H1 (cell line): ENCODE results near the gene PCDH9. TPM values are rescaled to one million over a fixed set of nuclear protein-coding genes. Genes with fewer than 3 reads are reported as not detected.
A peak's percentile ranks its signal among the peaks of the same experiment; 100 is the strongest.

ENCODE experiments used
- CTCF ChIA-PET: fragments of 300-600 bp; sonication (Branson Sonifier 250); formaldehyde crosslinking; loops from one replicate; lab custom pipeline; 2021; ENCODE audit not compliant: partially characterized antibody; lab: Charles Lee
- POLR2A ChIA-PET: fragments of 300-600 bp; sonication (Branson Sonifier 250); formaldehyde crosslinking; loops from one replicate; lab custom pipeline; 2021; ENCODE audit warnings: inconsistent platforms; ENCODE audit not compliant: partially characterized antibody; lab: Charles Lee
- DNase-seq, 2 experiments: peaks; one replicate each; pipeline versions ENCODE4 v3.0.0 to v3.0.0-alpha.2; 2010 to 2022; ENCODE audit warnings: low spot score in 2 of 2, low read depth in 1 of 2, mixed read lengths in 1 of 2
- FAIRE-seq: peaks from 2 replicates; lab custom pipeline; 2011; peaks lifted over from hg19 to GRCh38; lab: Jason Lieb, UNC
- H2AFZ ChIP-seq: 2 replicates; pipeline ENCODE4 v1.8.1; 2012; ENCODE audit warnings: low read length, inconsistent platforms
- H2AK5ac ChIP-seq: 2 replicates; pipeline ENCODE4 v1.6.1; 2013; ENCODE audit warnings: low read depth, low read length
- H2BK120ac ChIP-seq: replicated peaks from 2 replicates; pipeline ENCODE3; 2013; ENCODE audit warnings: low read depth, low read length, inconsistent platforms
- H2BK12ac ChIP-seq: 2 replicates; pipeline ENCODE4 v1.6.1; 2013; ENCODE audit warnings: low read depth, low read length
- H2BK15ac ChIP-seq: 2 replicates; pipeline ENCODE4 v1.6.1; 2013; ENCODE audit warnings: low read length
- H2BK20ac ChIP-seq: 2 replicates; pipeline ENCODE4 v1.6.1; 2013; ENCODE audit warnings: low read length
- H2BK5ac ChIP-seq: 2 replicates; pipeline ENCODE4 v1.6.1; 2013; ENCODE audit warnings: low read depth, low read length
- H3K14ac ChIP-seq: 2 replicates; pipeline ENCODE4 v1.6.1; 2013; ENCODE audit warnings: inconsistent platforms; ENCODE audit not compliant: insufficient read length
- H3K18ac ChIP-seq: 2 replicates; pipeline ENCODE4 v1.6.1; 2013; ENCODE audit warnings: low read length; ENCODE audit errors: extremely low read depth
- H3K23ac ChIP-seq: 2 replicates; pipeline ENCODE4 v1.6.1; 2013; ENCODE audit warnings: inconsistent platforms; ENCODE audit not compliant: insufficient read length
- H3K23me2 ChIP-seq: 2 replicates; pipeline ENCODE4 v1.6.1; 2013; ENCODE audit warnings: low read depth, low read length
- H3K27ac ChIP-seq: 2 replicates; pipeline ENCODE4 v1.6.1; 2011; ENCODE audit warnings: low read depth, low read length, inconsistent platforms
- H3K27me3 ChIP-seq, 4 experiments: replicated peaks in 1 of 4; 1 replicate in 1 of 4; 2 replicates in 3 of 4; pipeline versions ENCODE4 v1.6.1 to v1.8.1; 2011 to 2013; ENCODE audit warnings: low read length in 3 of 4, mild to moderate bottlenecking in 3 of 4, inconsistent platforms in 2 of 4, mixed read lengths in 2 of 4, moderate library complexity in 1 of 4; ENCODE audit not compliant: control insufficient read depth in 3 of 4, insufficient read depth in 3 of 4; ENCODE audit errors: extremely low read depth in 1 of 4
- H3K36me3 ChIP-seq, 4 experiments: 2 replicates each; pipeline versions ENCODE4 v1.6.1 to v1.8.1; 2011 to 2013; ENCODE audit warnings: mild to moderate bottlenecking in 4 of 4, low read length in 3 of 4, moderate library complexity in 2 of 4, control low read depth in 1 of 4, inconsistent platforms in 1 of 4; ENCODE audit not compliant: insufficient read depth in 4 of 4, control insufficient read depth in 2 of 4
- H3K4ac ChIP-seq: replicated peaks from 2 replicates; pipeline ENCODE3; 2013; ENCODE audit warnings: low read length, low read depth, mixed read lengths, inconsistent platforms; ENCODE audit not compliant: insufficient read length
- H3K4me1 ChIP-seq, 4 experiments: replicated peaks in 1 of 4; 1 replicate in 1 of 4; 2 replicates in 3 of 4; pipeline versions ENCODE4 v1.6.1 to v1.8.1; 2011 to 2013; ENCODE audit warnings: low read length in 3 of 4, inconsistent platforms in 2 of 4, mixed read lengths in 1 of 4; ENCODE audit not compliant: insufficient read depth in 4 of 4, control insufficient read depth in 3 of 4
- H3K4me2 ChIP-seq, 2 experiments: 2 replicates each; pipeline versions ENCODE4 v1.6.1 to v1.8.1; 2011 to 2013; ENCODE audit warnings: low read depth in 2 of 2, low read length in 2 of 2, control low read depth in 1 of 2, inconsistent platforms in 1 of 2, mild to moderate bottlenecking in 1 of 2; ENCODE audit not compliant: insufficient read depth in 1 of 2
- H3K4me3 ChIP-seq, 4 experiments: fragments of 200-600, 300-600 bp in 1 of 4; sonication (generic), shearing (Covaris generic), sonication (Bioruptor Twin) in 1 of 4; 2 replicates each; pipeline versions ENCODE4 v1.5.1 to v1.8.1; 2011 to 2016; ENCODE audit warnings: low read length in 4 of 4, low read depth in 3 of 4, control low read depth in 2 of 4, inconsistent platforms in 2 of 4, mild to moderate bottlenecking in 2 of 4, mixed read lengths in 1 of 4, moderate library complexity in 1 of 4; ENCODE audit not compliant: insufficient read depth in 2 of 4; ENCODE audit errors: extremely low read depth in 1 of 4
- H3K56ac ChIP-seq: replicated peaks from 2 replicates; pipeline ENCODE3; 2013; ENCODE audit warnings: low read depth, mild to moderate bottlenecking, mixed read lengths, low read length, inconsistent platforms; ENCODE audit not compliant: insufficient read length
- H3K79me1 ChIP-seq: 2 replicates; pipeline ENCODE4 v1.6.1; 2013; ENCODE audit warnings: low read depth, low read length, control low read depth
- H3K79me2 ChIP-seq, 2 experiments: 2 replicates each; pipeline versions ENCODE4 v1.6.1 to v1.8.1; 2012 to 2013; ENCODE audit warnings: low read length in 2 of 2, mild to moderate bottlenecking in 2 of 2, inconsistent platforms in 1 of 2; ENCODE audit not compliant: insufficient read depth in 2 of 2, control insufficient read depth in 1 of 2
- H3K9ac ChIP-seq, 4 experiments: replicated peaks in 1 of 4; 1 replicate in 1 of 4; 2 replicates in 3 of 4; pipeline versions ENCODE4 v1.6.1 to v1.8.1; 2011 to 2013; ENCODE audit warnings: low read depth in 3 of 4, low read length in 3 of 4, control low read depth in 2 of 4, mild to moderate bottlenecking in 2 of 4, moderate library complexity in 2 of 4, inconsistent platforms in 1 of 4; ENCODE audit errors: extremely low read depth in 1 of 4
- H3K9me3 ChIP-seq, 2 experiments: 2 replicates each; pipeline versions ENCODE4 v1.6.1 to v1.8.1; 2012 to 2013; ENCODE audit warnings: mild to moderate bottlenecking in 2 of 2, moderate library complexity in 2 of 2, control low read depth in 1 of 2, inconsistent platforms in 1 of 2, low read depth in 1 of 2, low read length in 1 of 2, mixed read lengths in 1 of 2; ENCODE audit not compliant: insufficient read depth in 2 of 2
- H4K20me1 ChIP-seq, 2 experiments: replicated peaks in 1 of 2; 2 replicates each; pipeline versions ENCODE3 to v1.8.1; 2011 to 2013; ENCODE audit warnings: inconsistent platforms in 2 of 2, low read length in 2 of 2, mild to moderate bottlenecking in 1 of 2; ENCODE audit not compliant: insufficient read depth in 2 of 2, control insufficient read depth in 1 of 2
- H4K5ac ChIP-seq: 2 replicates; pipeline ENCODE4 v1.6.1; 2013; ENCODE audit warnings: low read length, low read depth, mixed read lengths, inconsistent platforms; ENCODE audit not compliant: insufficient read length
- H4K8ac ChIP-seq: 2 replicates; pipeline ENCODE4 v1.8.0; 2013; ENCODE audit warnings: mild to moderate bottlenecking, moderate library complexity, low read length, inconsistent platforms; ENCODE audit not compliant: insufficient read depth; ENCODE audit errors: extremely low read depth
- H4K91ac ChIP-seq: replicated peaks from 2 replicates; pipeline ENCODE3; 2013; ENCODE audit warnings: low read length, mixed read lengths, inconsistent platforms; ENCODE audit not compliant: insufficient read length
- BACH1 ChIP-seq: IDR thresholded peaks from 2 replicates; pipeline ENCODE4 v1.6.1; 2012; ENCODE audit warnings: low read length, improper control_type of control experiment
- BCL11A ChIP-seq, 2 experiments: IDR thresholded peaks; one replicate each; pipeline ENCODE4 v1.6.1; 2011; ENCODE audit warnings: low read depth in 2 of 2, low read length in 2 of 2, mild to moderate bottlenecking in 2 of 2
- CBX5 ChIP-seq: fragments of 300-800, 300-1000 bp; sonication (generic); IDR thresholded peaks from 2 replicates; pipeline ENCODE4 v1.7.1; 2016; ENCODE audit warnings: antibody characterized with exemption, low read length, low read depth
- EZH2 ChIP-seq: fragments of 200-600 bp; sonication (generic); IDR thresholded peaks from 2 replicates; pipeline ENCODE4 v1.7.1; 2012; ENCODE audit warnings: low read depth, mild to moderate bottlenecking, moderate library complexity, low read length, inconsistent platforms; ENCODE audit not compliant: severe bottlenecking
- GTF2F1 ChIP-seq: IDR thresholded peaks from 2 replicates; pipeline ENCODE4 v1.6.1; 2012; ENCODE audit warnings: low read depth, low read length, improper control_type of control experiment, borderline replicate concordance
- POLR2A ChIP-seq, 2 experiments: IDR thresholded peaks; 1 replicate in 1 of 2; 2 replicates in 1 of 2; pipeline ENCODE4 v1.6.1; 2011; ENCODE audit warnings: low read depth in 2 of 2, low read length in 2 of 2, mild to moderate bottlenecking in 2 of 2; ENCODE audit errors: control extremely low read depth in 1 of 2
- SP1 ChIP-seq: IDR thresholded peaks from 2 replicates; pipeline ENCODE4 v1.6.1; 2011; ENCODE audit warnings: low read depth, low read length
- TEAD4 ChIP-seq: IDR thresholded peaks from 2 replicates; pipeline ENCODE4 v1.6.1; 2012; ENCODE audit warnings: low read depth, low read length, inconsistent platforms, mixed read lengths
- USF2 ChIP-seq: IDR thresholded peaks from 2 replicates; pipeline ENCODE4 v1.6.1; 2011; ENCODE audit warnings: low read length, improper control_type of control experiment
- WGBS, 2 experiments: shearing (Covaris generic) in 1 of 2; methylation state at CpG; one replicate each; pipeline versions ENCODE4 v1.1.6 to v1.1.7; 2013 to 2015; ENCODE audit warnings: low lambda C conversion rate in 2 of 2, mixed read lengths in 2 of 2, inconsistent platforms in 1 of 2, low coverage in 1 of 2, missing lambda C conversion rate in 1 of 2; ENCODE audit not compliant: insufficient replicate concordance in 2 of 2, insufficient coverage in 1 of 2, insufficient read length in 1 of 2; ENCODE audit errors: extremely low coverage in 1 of 2, missing lambda C conversion rate in 1 of 2; 5-methylcytosine and 5-hydroxymethylcytosine counted together
- polyA plus RNA-seq, 7 experiments: library from polyadenylated mRNA; depleted of rRNA in 3 of 7; stranded (reverse) in 5 of 7; unstranded in 2 of 7; fragments of >200 nt in 5 of 7; fragments of 200-250 nt in 2 of 7; gene quantifications; 1 replicate in 5 of 7; 2 replicates in 1 of 7; 4 replicates in 1 of 7; pipeline versions ENCODE4 v1.2.1 to v1.2.3, GENCODE V29; 2011 to 2013; ENCODE audit warnings: missing spikeins in 2 of 7, mixed read lengths in 2 of 7
- total RNA-seq: library from RNA; stranded (reverse); fragmentation: NEBNext Ultra II Directional; extraction: Animal tissue kit (Norgen Biotek cat#: 25700); gene quantifications from 2 replicates; pipeline ENCODE4 v1.2.1, GENCODE V29; 2021

PCDH9 gene
- total and polyA plus RNA-seq, 2 of the 8 experiments (the other 6 are each of a cell fraction or from before 2014, with no cell fraction given), result 0.12 to 0.60 TPM

GRCh38 chr13:66503890-66504289 is 726.2 kb downstream of the PCDH9 start:
- no peak overlapping the region for H2BK120ac ChIP-seq
- no peaks in the 10 kb centered on the region for H4K20me1 ChIP-seq
- no peaks in the 10 kb centered on the region for H3K23me2 ChIP-seq
- peaks cover 0 to 14% (median 2%) of the 10 kb centered on the region in 4 experiments; a peak in 2 of 7 replicates for H3K4me1 ChIP-seq
- no peaks in the 10 kb centered on the region for H3K79me1 ChIP-seq
- TF ChIP-seq EZH2 (no peak), BACH1 (0 out of 2 replicates have a peak, but pooled peaks have one; percentile 44), USF2 (no peak), SP1 (no peak), POLR2A (IDR thresholded peaks at IDR 0.05; ENCODE audit: control extremely low read depth in 1 of 2, low read depth in 2 of 2, low read length in 2 of 2) (no peak), CBX5 (no peak), GTF2F1 (no peak), BCL11A (IDR thresholded peaks at IDR 0.05; ENCODE audit: low read depth in 2 of 2, low read length in 2 of 2) (no peak), TEAD4 (no peak)
- no peaks in the 10 kb centered on the region for H3K79me2 ChIP-seq
- peak overlapping the region; percentile 62; the same call in 1 of the 2 replicates for H2BK5ac ChIP-seq
- 58% methylated on average over 6 of the region's 6 CpGs; no CpG with 5 or more reads in 1 of the 2 experiments for WGBS, 2 experiments
- H3K4ac ChIP-seq, result no peak overlapping the region
- FAIRE-seq (peak; percentile 13), DNase-seq (no peak)
- H4K5ac ChIP-seq, result no peak overlapping the region
- H3K18ac ChIP-seq, result 0 out of 2 replicates have a peak overlapping the region, but pooled peaks have one; percentile 9
- no peak overlapping the region for H2BK12ac ChIP-seq
- H2AK5ac ChIP-seq, result no peak overlapping the region
- H3K9me3 ChIP-seq, result no peaks in the 10 kb centered on the region
- CTCF ChIA-PET, result interaction anchor here (1.7 kb wide), 1 partner anchor 11 kb away, joined by 6 read pairs; no protein-coding TSS in a partner anchor
- H4K91ac ChIP-seq, result no peak overlapping the region
- H3K36me3 ChIP-seq, result no peaks in the 10 kb centered on the region
- no peaks in the 10 kb centered on the region for H3K27me3 ChIP-seq
- H2AFZ ChIP-seq, result no peak overlapping the region
- no peak overlapping the region for H3K9ac ChIP-seq
- H3K27ac ChIP-seq, result no peak overlapping the region
- H2BK15ac ChIP-seq, result no peak overlapping the region
- POLR2A ChIA-PET, result no interaction called here
- H2BK20ac ChIP-seq, result no peak overlapping the region
- H4K8ac ChIP-seq, result no peak overlapping the region
- no peak overlapping the region for H3K4me3 ChIP-seq
- H3K4me2 ChIP-seq, result 0 out of 4 replicates have a peak overlapping the region, but pooled peaks of 1 of the 2 experiments have one; percentile 5
- no peak overlapping the region for H3K56ac ChIP-seq
- no peak overlapping the region for H3K23ac ChIP-seq
- H3K14ac ChIP-seq, result no peak overlapping the region
